Measurements from ENCODE around the gene RASGRF1.

The RASGRF1 gene

GRCh38 chr15:79059081-79059572 is 31.5 kb downstream of the RASGRF1 start:
- Histone ChIP-seq H3K4me1 (ENCODE audit: insufficient read depth, low read length, poor library complexity, severe bottlenecking) (no peaks in the 10 kb centered on the region), H2AFZ (ENCODE audit: low read length) (no peak overlapping the region), H3K9me2 (replicated peaks; ENCODE audit: low read depth, low read length) (no peaks in the 10 kb centered on the region), H3K79me2 (ENCODE audit: insufficient read depth, low read length) (no peaks in the 10 kb centered on the region), H4K20me1 (ENCODE audit: insufficient read depth, low read length, poor library complexity, severe bottlenecking) (no peaks in the 10 kb centered on the region), H3F3A (ENCODE audit: low read depth) (no peaks in the 10 kb centered on the region), H3K4me2 (ENCODE audit: low read depth, low read length, poor library complexity, severe bottlenecking) (no peak overlapping the region), H3K27me3 (ENCODE audit: insufficient read depth, low read length, poor library complexity, severe bottlenecking) (no peaks in the 10 kb centered on the region), H3K9me3 (ENCODE audit: insufficient read depth, low read depth, low read length) (no peaks in the 10 kb centered on the region), H3K4me3 (ENCODE audit: low read length, poor library complexity, severe bottlenecking) (no peak overlapping the region), H3K36me3 (ENCODE audit: insufficient read depth, low read length) (no peaks in the 10 kb centered on the region), H3K9ac (ENCODE audit: low read depth, low read length, poor library complexity, severe bottlenecking) (no peak overlapping the region)
- TF ChIP-seq, protein P1, sequence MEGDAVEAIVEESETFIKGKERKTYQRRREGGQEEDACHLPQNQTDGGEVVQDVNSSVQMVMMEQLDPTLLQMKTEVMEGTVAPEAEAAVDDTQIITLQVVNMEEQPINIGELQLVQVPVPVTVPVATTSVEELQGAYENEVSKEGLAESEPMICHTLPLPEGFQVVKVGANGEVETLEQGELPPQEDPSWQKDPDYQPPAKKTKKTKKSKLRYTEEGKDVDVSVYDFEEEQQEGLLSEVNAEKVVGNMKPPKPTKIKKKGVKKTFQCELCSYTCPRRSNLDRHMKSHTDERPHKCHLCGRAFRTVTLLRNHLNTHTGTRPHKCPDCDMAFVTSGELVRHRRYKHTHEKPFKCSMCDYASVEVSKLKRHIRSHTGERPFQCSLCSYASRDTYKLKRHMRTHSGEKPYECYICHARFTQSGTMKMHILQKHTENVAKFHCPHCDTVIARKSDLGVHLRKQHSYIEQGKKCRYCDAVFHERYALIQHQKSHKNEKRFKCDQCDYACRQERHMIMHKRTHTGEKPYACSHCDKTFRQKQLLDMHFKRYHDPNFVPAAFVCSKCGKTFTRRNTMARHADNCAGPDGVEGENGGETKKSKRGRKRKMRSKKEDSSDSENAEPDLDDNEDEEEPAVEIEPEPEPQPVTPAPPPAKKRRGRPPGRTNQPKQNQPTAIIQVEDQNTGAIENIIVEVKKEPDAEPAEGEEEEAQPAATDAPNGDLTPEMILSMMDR (conservative IDR thresholded peaks at IDR 0.05; ENCODE audit: low read length), result no peak
- TF ChIP-seq EZH2phosphoT487 (IDR thresholded peaks at IDR 0.05; ENCODE audit: borderline replicate concordance), result no peak

DNA sequence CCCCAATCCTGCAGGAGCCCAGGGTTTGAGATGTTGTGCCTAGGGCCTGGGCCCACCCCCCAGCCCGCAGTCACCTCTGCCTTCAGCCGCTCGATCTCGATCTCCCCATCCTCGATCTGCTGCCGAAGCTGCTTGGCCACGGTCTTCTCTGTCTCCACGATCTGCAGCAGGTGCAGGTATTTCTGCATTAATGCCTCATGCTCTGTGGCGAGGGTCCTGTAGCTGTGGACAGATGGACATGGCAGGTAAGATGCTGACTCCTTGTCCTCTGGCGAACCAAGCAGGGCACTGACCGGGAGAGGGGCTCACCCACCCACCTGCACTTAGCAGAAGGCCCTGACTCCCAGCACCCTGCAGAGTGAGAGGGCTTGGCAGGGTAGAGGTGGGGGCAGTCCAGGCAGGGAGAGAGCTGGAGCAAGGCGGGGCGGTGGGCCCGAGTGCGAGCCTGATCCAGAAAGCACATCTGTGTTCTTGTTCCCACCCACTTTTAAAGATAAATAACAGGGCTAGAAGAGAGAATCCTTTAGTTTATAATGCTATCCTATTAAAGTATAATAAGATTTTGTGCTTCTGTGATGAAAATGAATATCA is 32.2 kb downstream of the RASGRF1 start:
- no peaks in the 10 kb centered on the region for H3K9me3 ChIP-seq (ENCODE audit: insufficient read depth, low read depth, low read length)
- H3K4me2 ChIP-seq (ENCODE audit: low read depth, low read length, poor library complexity, severe bottlenecking), result no peak overlapping the region
- H3K9ac ChIP-seq (ENCODE audit: low read depth, low read length, poor library complexity, severe bottlenecking), result no peak overlapping the region
- no peaks in the 10 kb centered on the region for H3K79me2 ChIP-seq (ENCODE audit: insufficient read depth, low read length)
- H3K36me3 ChIP-seq (ENCODE audit: insufficient read depth, low read length), result no peaks in the 10 kb centered on the region
- H3K4me1 ChIP-seq (ENCODE audit: insufficient read depth, low read length, poor library complexity, severe bottlenecking), result no peaks in the 10 kb centered on the region
- TF ChIP-seq, protein P1 (conservative IDR thresholded peaks at IDR 0.05; ENCODE audit: low read length), result no peak
- no peak for TF ChIP-seq EZH2phosphoT487 (IDR thresholded peaks at IDR 0.05; ENCODE audit: borderline replicate concordance)
- no peaks in the 10 kb centered on the region for H3K27me3 ChIP-seq (ENCODE audit: insufficient read depth, low read length, poor library complexity, severe bottlenecking)
- no peaks in the 10 kb centered on the region for H3F3A ChIP-seq (ENCODE audit: low read depth)
- H3K9me2 ChIP-seq (replicated peaks; ENCODE audit: low read depth, low read length), result no peaks in the 10 kb centered on the region
- no peak overlapping the region for H3K4me3 ChIP-seq (ENCODE audit: low read length, poor library complexity, severe bottlenecking)
- no peaks in the 10 kb centered on the region for H4K20me1 ChIP-seq (ENCODE audit: insufficient read depth, low read length, poor library complexity, severe bottlenecking)
- H2AFZ ChIP-seq (ENCODE audit: low read length), result no peak overlapping the region

GRCh38 chr15:79057050-79057449 is 33.5 kb downstream of the RASGRF1 start:
- H3K9me2 ChIP-seq (replicated peaks; ENCODE audit: low read depth, low read length), result no peaks in the 10 kb centered on the region
- H3K79me2 ChIP-seq (ENCODE audit: insufficient read depth, low read length), result no peaks in the 10 kb centered on the region
- no peak for TF ChIP-seq EZH2phosphoT487 (IDR thresholded peaks at IDR 0.05; ENCODE audit: borderline replicate concordance)
- TF ChIP-seq, protein P1 (conservative IDR thresholded peaks at IDR 0.05; ENCODE audit: low read length), result no peak
- no peak overlapping the region for H3K4me2 ChIP-seq (ENCODE audit: low read depth, low read length, poor library complexity, severe bottlenecking)
- no peaks in the 10 kb centered on the region for H3K27me3 ChIP-seq (ENCODE audit: insufficient read depth, low read length, poor library complexity, severe bottlenecking)
- no peaks in the 10 kb centered on the region for H3K36me3 ChIP-seq (ENCODE audit: insufficient read depth, low read length)
- H2AFZ ChIP-seq (ENCODE audit: low read length), result no peak overlapping the region
- no peak overlapping the region for H3K4me3 ChIP-seq (ENCODE audit: low read length, poor library complexity, severe bottlenecking)
- no peak overlapping the region for H3K9ac ChIP-seq (ENCODE audit: low read depth, low read length, poor library complexity, severe bottlenecking)
- H3F3A ChIP-seq (ENCODE audit: low read depth), result no peaks in the 10 kb centered on the region
- H3K4me1 ChIP-seq (ENCODE audit: insufficient read depth, low read length, poor library complexity, severe bottlenecking), result no peaks in the 10 kb centered on the region
- no peaks in the 10 kb centered on the region for H3K9me3 ChIP-seq (ENCODE audit: insufficient read depth, low read depth, low read length)
- H4K20me1 ChIP-seq (ENCODE audit: insufficient read depth, low read length, poor library complexity, severe bottlenecking), result no peaks in the 10 kb centered on the region
